ENCODE measurements around the gene CASS4.

GRCh38 chr20:56362833-56363413 lies 49.1 kb upstream of the CASS4 start:
- TF ChIP-seq CTCF (conservative IDR thresholded peaks at IDR 0.05; ENCODE audit: low read depth, low read length) (no peak), EZH2 (IDR thresholded peaks at IDR 0.05; ENCODE audit: borderline replicate concordance, low read depth, low read length, poor library complexity, severe bottlenecking) (no peak)
